Measurements from ENCODE around the gene ADAM12. TPM values are rescaled to one million over a fixed set of nuclear protein-coding genes. Genes with fewer than 3 reads are reported as not detected.

Gene ADAM12
- total RNA-seq, 2 donors from 2014 or later, result 0.27 to 2.2 TPM

DNA sequence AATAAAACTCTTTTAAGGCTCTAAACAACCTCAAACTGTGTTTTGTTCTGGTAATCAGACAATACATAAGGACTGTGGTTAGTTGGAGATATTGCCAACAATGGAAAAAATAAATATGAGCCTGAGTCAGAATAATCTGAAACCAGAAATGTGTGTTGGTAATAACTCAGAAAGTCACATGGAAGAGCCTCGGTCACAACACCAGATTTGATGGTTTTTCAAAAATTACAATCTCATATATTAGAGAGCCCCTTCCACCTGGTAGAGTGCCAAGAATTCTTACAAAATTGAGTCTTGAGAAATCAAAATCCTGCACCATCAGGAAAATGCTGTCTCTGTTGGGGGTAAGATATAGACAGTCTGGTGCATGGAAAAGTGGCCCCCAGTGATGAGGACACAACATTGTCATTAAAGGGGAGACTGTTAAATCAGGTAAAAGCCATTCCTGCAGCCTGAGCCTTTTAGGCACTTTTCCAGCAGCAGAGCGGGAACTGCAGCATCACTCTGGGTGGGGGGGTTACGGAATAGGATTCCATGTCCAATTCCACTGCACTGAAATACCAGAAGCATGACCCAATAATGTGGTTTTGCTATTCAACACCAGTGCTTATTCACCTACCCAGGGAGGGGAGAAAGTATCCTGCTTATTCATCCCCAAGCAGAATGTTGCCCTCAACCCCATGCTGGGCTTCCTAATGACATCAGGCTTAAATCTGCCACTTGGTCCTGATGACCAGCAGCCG is 9.5 kb upstream of the ADAM12 start:
- DNase-seq (ENCODE audit: low spot score) (no peak), ATAC-seq (ENCODE audit: insufficient number of reproducible peaks, low FRiP score, low read depth) (no peak)
- no peaks in the 10 kb centered on the region for H3K36me3 ChIP-seq
- H3K27me3 ChIP-seq (replicated peaks; ENCODE audit: insufficient read depth), result no peaks in the 10 kb centered on the region
- H3K4me3 ChIP-seq, result no peak overlapping the region
- peaks cover 0 to 4% of the 10 kb centered on the region in 2 donors for H3K4me1 ChIP-seq (ENCODE audit: control insufficient read depth in 1 of 2, low read depth in 2 of 2)
- H3K9me3 ChIP-seq, result no peaks in the 10 kb centered on the region
- TF ChIP-seq, protein P1, sequence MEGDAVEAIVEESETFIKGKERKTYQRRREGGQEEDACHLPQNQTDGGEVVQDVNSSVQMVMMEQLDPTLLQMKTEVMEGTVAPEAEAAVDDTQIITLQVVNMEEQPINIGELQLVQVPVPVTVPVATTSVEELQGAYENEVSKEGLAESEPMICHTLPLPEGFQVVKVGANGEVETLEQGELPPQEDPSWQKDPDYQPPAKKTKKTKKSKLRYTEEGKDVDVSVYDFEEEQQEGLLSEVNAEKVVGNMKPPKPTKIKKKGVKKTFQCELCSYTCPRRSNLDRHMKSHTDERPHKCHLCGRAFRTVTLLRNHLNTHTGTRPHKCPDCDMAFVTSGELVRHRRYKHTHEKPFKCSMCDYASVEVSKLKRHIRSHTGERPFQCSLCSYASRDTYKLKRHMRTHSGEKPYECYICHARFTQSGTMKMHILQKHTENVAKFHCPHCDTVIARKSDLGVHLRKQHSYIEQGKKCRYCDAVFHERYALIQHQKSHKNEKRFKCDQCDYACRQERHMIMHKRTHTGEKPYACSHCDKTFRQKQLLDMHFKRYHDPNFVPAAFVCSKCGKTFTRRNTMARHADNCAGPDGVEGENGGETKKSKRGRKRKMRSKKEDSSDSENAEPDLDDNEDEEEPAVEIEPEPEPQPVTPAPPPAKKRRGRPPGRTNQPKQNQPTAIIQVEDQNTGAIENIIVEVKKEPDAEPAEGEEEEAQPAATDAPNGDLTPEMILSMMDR (IDR thresholded peaks at IDR 0.05), result no peak
- H3K27ac ChIP-seq, result no peak overlapping the region

- no peak for ATAC-seq (ENCODE audit: insufficient number of reproducible peaks, low FRiP score, low read depth)
- no peaks in the 10 kb centered on the region for H3K9me3 ChIP-seq
- H3K27ac ChIP-seq, result no peak overlapping the region
- peaks cover 0 to 4% of the 10 kb centered on the region in 2 donors for H3K4me1 ChIP-seq (ENCODE audit: control insufficient read depth in 1 of 2, low read depth in 2 of 2)
- no peak overlapping the region for H3K4me3 ChIP-seq
- H3K27me3 ChIP-seq (replicated peaks; ENCODE audit: insufficient read depth), result no peaks in the 10 kb centered on the region
- H3K36me3 ChIP-seq, result no peaks in the 10 kb centered on the region
- TF ChIP-seq, protein P1 (IDR thresholded peaks at IDR 0.05), result no peak
- DNase-seq (ENCODE audit: low spot score), result no peak
Observed at GRCh38 chr10:126397156-126397555, 8.9 kb upstream of the ADAM12 start.

DNA sequence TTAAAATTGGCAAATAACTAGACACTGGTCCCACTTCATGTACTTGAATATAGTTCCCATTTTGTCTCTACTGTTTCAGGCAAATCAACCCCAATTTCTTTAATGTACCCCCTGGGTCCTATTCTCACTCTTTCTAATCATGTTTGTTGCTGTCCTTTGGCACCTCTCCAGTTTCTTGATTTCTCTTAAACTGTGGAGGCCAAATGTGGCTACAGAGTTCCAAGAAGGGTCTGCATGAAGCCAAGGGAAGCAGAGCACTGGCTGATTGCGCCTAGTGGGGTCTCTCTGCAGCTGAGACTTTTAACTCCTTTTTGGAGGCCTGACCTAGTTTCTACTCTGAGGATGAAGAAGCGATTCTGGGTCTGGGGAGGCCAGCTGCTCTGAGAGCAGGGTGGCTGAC is 6.7 kb upstream of the ADAM12 start:
- ATAC-seq (ENCODE audit: insufficient number of reproducible peaks, low FRiP score, low read depth) (no peak), DNase-seq (ENCODE audit: low spot score) (no peak)
- H3K4me3 ChIP-seq, result no peak overlapping the region
- TF ChIP-seq, protein P1 (IDR thresholded peaks at IDR 0.05), result no peak
- no peak overlapping the region for H3K27ac ChIP-seq
- peaks cover 0 to 4% of the 10 kb centered on the region in 2 donors for H3K4me1 ChIP-seq (ENCODE audit: control insufficient read depth in 1 of 2, low read depth in 2 of 2)
- no peaks in the 10 kb centered on the region for H3K27me3 ChIP-seq (replicated peaks; ENCODE audit: insufficient read depth)
- no peaks in the 10 kb centered on the region for H3K36me3 ChIP-seq
- H3K9me3 ChIP-seq, result no peaks in the 10 kb centered on the region

GRCh38 chr10:126393076-126393475 is 4.8 kb upstream of the ADAM12 start:
- ATAC-seq (ENCODE audit: insufficient number of reproducible peaks, low FRiP score, low read depth), result no peak
- no peaks in the 10 kb centered on the region for H3K27me3 ChIP-seq (replicated peaks; ENCODE audit: insufficient read depth)
- no peak for DNase-seq (ENCODE audit: low spot score)
- H3K4me1 ChIP-seq (ENCODE audit: control insufficient read depth in 1 of 2, low read depth in 2 of 2), result peaks cover 0 to 6% of the 10 kb centered on the region in 2 donors
- TF ChIP-seq, protein P1 (IDR thresholded peaks at IDR 0.05), result no peak
- no peak overlapping the region for H3K4me3 ChIP-seq
- H3K27ac ChIP-seq, result no peak overlapping the region
- no peaks in the 10 kb centered on the region for H3K9me3 ChIP-seq
- no peaks in the 10 kb centered on the region for H3K36me3 ChIP-seq

GRCh38 chr10:126392469-126392868 is 4.2 kb upstream of the ADAM12 start:
- peaks cover under 1 to 10% of the 10 kb centered on the region in 2 donors for H3K4me1 ChIP-seq (ENCODE audit: control insufficient read depth in 1 of 2, low read depth in 2 of 2)
- no peaks in the 10 kb centered on the region for H3K9me3 ChIP-seq
- DNase-seq (ENCODE audit: low spot score), result no peak
- TF ChIP-seq, protein P1 (IDR thresholded peaks at IDR 0.05), result no peak
- no peak overlapping the region for H3K4me3 ChIP-seq
- no peaks in the 10 kb centered on the region for H3K27me3 ChIP-seq (replicated peaks; ENCODE audit: insufficient read depth)
- H3K36me3 ChIP-seq, result no peaks in the 10 kb centered on the region
- ATAC-seq (ENCODE audit: insufficient number of reproducible peaks, low FRiP score, low read depth), result no peak
- no peak overlapping the region for H3K27ac ChIP-seq
